GM19372 (cell line): ENCODE measurements around the gene PNPLA4.

Experiments
- ATAC-seq: cut with Tn5 transposase; IDR thresholded peaks from one replicate; pipeline ENCODE4 v1.9.1; 2021; ENCODE audit warnings: mild to moderate bottlenecking, low read depth, moderate library complexity; ENCODE audit not compliant: unreplicated experiment

The PNPLA4 gene

GRCh38 chrX:7876957-7877356, 50.3 kb downstream of the PNPLA4 start:
- ATAC-seq, result no peak

- ATAC-seq, result no peak
Measured at GRCh38 chrX:7872042-7872441, 55.2 kb downstream of the PNPLA4 start.

DNA sequence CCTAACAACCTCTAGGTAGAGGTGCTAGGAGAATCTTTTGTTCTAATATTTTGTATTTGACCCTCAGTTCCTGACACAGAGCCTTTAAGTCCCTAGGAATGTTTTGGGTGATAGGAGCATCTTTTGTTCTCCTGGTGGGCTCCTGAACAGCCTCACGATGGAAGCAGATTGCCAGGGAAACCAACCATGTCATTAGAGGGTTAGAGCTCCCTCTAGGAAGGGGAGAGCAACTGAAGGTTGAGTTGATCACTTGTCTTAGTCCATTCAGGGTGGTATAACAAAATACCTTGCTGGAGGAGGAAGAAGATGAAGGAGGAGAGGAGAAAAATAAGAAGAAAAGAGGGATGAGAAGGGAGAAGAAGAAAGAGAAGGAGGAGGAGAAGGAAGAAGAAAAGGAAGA, 75.0 kb downstream of the PNPLA4 start:
- no peak for ATAC-seq
